GM06990 (cell line): Measurements from ENCODE around the gene REG3G.

Source experiments
- DNase-seq: peaks from one replicate; pipeline ENCODE4 v3.0.0-alpha.2; 2011; ENCODE audit not compliant: insufficient read length; ENCODE audit errors: extremely low read depth
- H3K27me3 ChIP-seq: replicated peaks from 2 replicates; pipeline ENCODE4 v1.6.0; 2011; ENCODE audit warnings: low read length; ENCODE audit not compliant: control insufficient read depth, insufficient read depth
- H3K36me3 ChIP-seq: 2 replicates; pipeline ENCODE4 v1.5.1; 2011; ENCODE audit warnings: low read length; ENCODE audit not compliant: control insufficient read depth, insufficient read depth
- H3K4me3 ChIP-seq: replicated peaks from 2 replicates; pipeline ENCODE4 v1.5.1; 2011; ENCODE audit warnings: low read depth, mild to moderate bottlenecking, control low read depth, low read length
- TF ChIP-seq, protein P1 (sequence below): IDR thresholded peaks from 2 replicates; pipeline ENCODE4 v1.5.1; 2011; ENCODE audit warnings: low read length, control low read depth, mild to moderate bottlenecking, inconsistent platforms; ENCODE audit not compliant: insufficient read depth, poor library complexity, severe bottlenecking

Gene REG3G

DNA sequence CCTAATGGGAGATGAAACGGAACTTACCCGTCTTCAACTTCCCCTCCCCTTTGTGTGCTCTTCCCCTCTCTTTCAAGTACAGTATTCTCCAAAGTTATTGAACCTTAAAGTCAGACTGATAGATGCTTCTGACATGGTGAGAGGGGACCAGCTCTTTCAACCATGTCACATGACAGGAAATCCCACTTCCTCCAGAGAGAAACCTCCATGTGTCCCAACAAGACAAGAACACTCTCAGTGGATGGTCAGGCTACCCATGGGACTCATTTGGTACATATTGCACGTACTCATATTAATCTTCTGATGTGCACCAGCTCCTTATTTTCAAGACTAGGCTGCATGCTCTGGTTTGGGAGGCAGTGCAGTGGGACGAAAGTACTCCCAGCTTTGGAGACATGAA, 44.6 kb upstream of the REG3G start:
- no peak for DNase-seq
- TF ChIP-seq, protein P1, sequence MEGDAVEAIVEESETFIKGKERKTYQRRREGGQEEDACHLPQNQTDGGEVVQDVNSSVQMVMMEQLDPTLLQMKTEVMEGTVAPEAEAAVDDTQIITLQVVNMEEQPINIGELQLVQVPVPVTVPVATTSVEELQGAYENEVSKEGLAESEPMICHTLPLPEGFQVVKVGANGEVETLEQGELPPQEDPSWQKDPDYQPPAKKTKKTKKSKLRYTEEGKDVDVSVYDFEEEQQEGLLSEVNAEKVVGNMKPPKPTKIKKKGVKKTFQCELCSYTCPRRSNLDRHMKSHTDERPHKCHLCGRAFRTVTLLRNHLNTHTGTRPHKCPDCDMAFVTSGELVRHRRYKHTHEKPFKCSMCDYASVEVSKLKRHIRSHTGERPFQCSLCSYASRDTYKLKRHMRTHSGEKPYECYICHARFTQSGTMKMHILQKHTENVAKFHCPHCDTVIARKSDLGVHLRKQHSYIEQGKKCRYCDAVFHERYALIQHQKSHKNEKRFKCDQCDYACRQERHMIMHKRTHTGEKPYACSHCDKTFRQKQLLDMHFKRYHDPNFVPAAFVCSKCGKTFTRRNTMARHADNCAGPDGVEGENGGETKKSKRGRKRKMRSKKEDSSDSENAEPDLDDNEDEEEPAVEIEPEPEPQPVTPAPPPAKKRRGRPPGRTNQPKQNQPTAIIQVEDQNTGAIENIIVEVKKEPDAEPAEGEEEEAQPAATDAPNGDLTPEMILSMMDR: no peak
- Histone ChIP-seq H3K27me3 (no peaks in the 10 kb centered on the region), H3K4me3 (no peak overlapping the region), H3K36me3 (no peaks in the 10 kb centered on the region)

DNA sequence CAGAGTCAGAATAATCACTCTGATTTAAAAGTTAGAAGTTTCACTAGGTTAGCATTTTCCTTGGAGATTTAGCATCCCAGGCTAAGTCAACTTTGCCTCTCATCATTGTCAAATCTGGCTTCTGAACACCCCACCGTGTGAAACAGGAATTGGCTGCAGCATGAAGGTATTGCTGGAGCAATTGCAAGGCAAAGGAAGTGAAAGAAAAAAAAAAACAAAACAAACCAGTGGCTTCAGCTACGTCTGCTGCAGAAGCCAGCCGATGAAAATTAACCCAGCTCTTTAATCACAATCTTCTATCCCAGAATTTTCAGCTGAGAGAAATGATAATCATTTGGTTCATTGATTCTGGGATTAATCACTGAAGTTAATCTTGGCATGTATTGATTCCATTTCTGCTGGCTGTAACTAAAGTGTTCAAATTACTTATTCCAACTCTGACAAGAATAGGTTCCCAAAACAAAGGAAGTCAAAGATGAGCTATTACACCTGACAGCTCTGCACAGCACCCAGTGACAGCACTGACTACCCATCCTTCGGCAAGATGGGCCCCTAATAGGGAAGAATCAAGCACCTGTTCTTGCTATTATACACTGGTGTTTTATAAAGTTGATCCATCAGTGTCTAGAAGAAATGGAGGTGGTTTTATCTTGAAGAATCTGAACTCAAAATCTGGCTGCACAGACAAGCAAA, 42.7 kb upstream of the REG3G start:
- TF ChIP-seq, protein P1: no peak
- H3K27me3 ChIP-seq: no peaks in the 10 kb centered on the region
- no peak for DNase-seq
- H3K36me3 ChIP-seq: no peaks in the 10 kb centered on the region
- no peak overlapping the region for H3K4me3 ChIP-seq

DNA sequence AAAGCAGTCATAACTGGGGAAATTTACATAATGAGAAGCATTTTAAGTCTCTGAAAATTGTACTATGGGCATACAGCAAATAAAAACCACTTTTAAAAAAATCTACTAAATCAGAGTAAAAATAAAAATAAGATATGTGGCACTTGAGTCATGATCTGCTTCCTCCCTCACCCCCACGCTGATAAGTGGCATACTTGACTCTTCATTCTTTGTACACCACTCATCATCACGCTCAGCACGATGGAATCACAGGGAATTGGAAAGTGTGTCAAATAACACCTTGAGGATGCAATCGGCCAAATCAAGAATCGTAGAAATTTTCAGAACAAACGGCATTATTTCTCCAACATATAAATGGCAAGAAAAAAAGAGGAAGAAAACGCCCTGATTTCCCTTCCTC, 41.1 kb upstream of the REG3G start:
- Histone ChIP-seq H3K36me3 (no peaks in the 10 kb centered on the region), H3K27me3 (no peaks in the 10 kb centered on the region), H3K4me3 (no peak overlapping the region)
- no peak for DNase-seq
- TF ChIP-seq, protein P1: no peak

- H3K27me3 ChIP-seq: no peaks in the 10 kb centered on the region
- TF ChIP-seq, protein P1: no peak
- no peaks in the 10 kb centered on the region for H3K36me3 ChIP-seq
- DNase-seq: no peak
- H3K4me3 ChIP-seq: no peak overlapping the region
Measured at GRCh38 chr2:78985558-78985957, 39.9 kb upstream of the REG3G start.

GRCh38 chr2:78989051-78989450, 36.5 kb upstream of the REG3G start:
- Histone ChIP-seq H3K36me3 (no peaks in the 10 kb centered on the region), H3K4me3 (no peak overlapping the region), H3K27me3 (no peaks in the 10 kb centered on the region; the same call in 1 of the 2 replicates)
- TF ChIP-seq, protein P1: no peak
- DNase-seq: no peak

- no peak for DNase-seq
- TF ChIP-seq, protein P1: peak; percentile 32
- Histone ChIP-seq H3K36me3 (no peaks in the 10 kb centered on the region), H3K4me3 (no peak overlapping the region), H3K27me3 (no peaks in the 10 kb centered on the region; the same call in 1 of the 2 replicates)
Measured at GRCh38 chr2:78992451-78992806, 33.1 kb upstream of the REG3G start.
